HG03103 (cell line): Measurements from ENCODE around the gene TMEM266.

ENCODE experiments used
- ATAC-seq: cut with Tn5 transposase; IDR thresholded peaks from one replicate; pipeline ENCODE4 v1.9.1; 2021; ENCODE audit warnings: low read depth; ENCODE audit not compliant: unreplicated experiment

TMEM266 gene

GRCh38 chr15:76222159-76222558 lies 162.4 kb downstream of the TMEM266 start:
- ATAC-seq, result no peak

- ATAC-seq, result no peak
Observed at GRCh38 chr15:76223521-76223920, 163.7 kb downstream of the TMEM266 start.

GRCh38 chr15:76229266-76229665 lies 169.5 kb downstream of the TMEM266 start:
- no peak for ATAC-seq

GRCh38 chr15:76233921-76234320 lies 174.1 kb downstream of the TMEM266 start:
- no peak for ATAC-seq

- no peak for ATAC-seq
Observed at GRCh38 chr15:76234337-76234889, 174.6 kb downstream of the TMEM266 start.

- no peak for ATAC-seq
Observed at GRCh38 chr15:76235186-76235826, 175.5 kb downstream of the TMEM266 start.

GRCh38 chr15:76236350-76236749 lies 176.6 kb downstream of the TMEM266 start:
- ATAC-seq, result no peak

- ATAC-seq, result no peak
Observed at GRCh38 chr15:76239786-76240185, 180.0 kb downstream of the TMEM266 start.

GRCh38 chr15:76245072-76245610 lies 185.4 kb downstream of the TMEM266 start:
- no peak for ATAC-seq

GRCh38 chr15:76251717-76252116 lies 191.9 kb downstream of the TMEM266 start:
- no peak for ATAC-seq

GRCh38 chr15:76252249-76252648 lies 192.5 kb downstream of the TMEM266 start:
- no peak for ATAC-seq

- no peak for ATAC-seq
Observed at GRCh38 chr15:76253691-76254473, 194.1 kb downstream of the TMEM266 start.
